A549 (cell line): Measurements from ENCODE around the gene SHISAL1. TPM values are rescaled to one million over a fixed set of nuclear protein-coding genes. Genes with fewer than 3 reads are reported as not detected.

Source experiments
- ATAC-seq, 2 experiments: fragments of 200-7000 bp in 1 of 2; fragments of >200 bp in 1 of 2; cut with Nextera tagmentation in 1 of 2; cut with Tn5 transposase in 1 of 2; 3 replicates each; pipeline versions ENCODE4 v1.8.0 to v1.9.1; 2018 to 2020; ENCODE audit warnings: mild to moderate bottlenecking in 1 of 2, moderate library complexity in 1 of 2
- CTCF ChIA-PET: fragments of 300-600 bp; sonication (Branson Sonifier 250); formaldehyde crosslinking; extraction: SDS; loops from one replicate; lab custom pipeline; 2021; ENCODE audit warnings: antibody characterized with exemption, inconsistent platforms; lab: Yijun Ruan, JAX
- POLR2A ChIA-PET: fragments of 350-600 bp; formaldehyde crosslinking; extraction: SDS; loops from one replicate; lab custom pipeline; 2021; ENCODE audit warnings: antibody characterized with exemption, inconsistent platforms; lab: Yijun Ruan, JAX
- DNase-seq, 2 experiments: peaks; one replicate each; pipeline versions ENCODE4 v3.0.0 to v3.0.0-alpha.2; 2011 to 2016; ENCODE audit warnings: low read depth in 1 of 2, low spot score in 1 of 2
- FAIRE-seq: peaks from 2 replicates; lab custom pipeline; 2011; peaks lifted over from hg19 to GRCh38; lab: Jason Lieb, UNC
- H3K27ac ChIP-seq, 2 experiments: fragments of >200 bp; sonication (Bioruptor Twin); formaldehyde crosslinking; 3 replicates each; pipeline ENCODE4 v1.5.1; 2016 to 2017
- H3K4me1 ChIP-seq: fragments of >200 bp; sonication (Bioruptor Twin); formaldehyde crosslinking; 3 replicates; pipeline ENCODE4 v1.6.1; 2016
- H3K4me2 ChIP-seq: fragments of >200 bp; sonication (Bioruptor Twin); formaldehyde crosslinking; 3 replicates; pipeline ENCODE4 v1.6.1; 2016
- H3K4me3 ChIP-seq: fragments of >200 bp; sonication (Bioruptor Twin); formaldehyde crosslinking; 3 replicates; pipeline ENCODE4 v1.5.1; 2016
- H3K9me3 ChIP-seq: fragments of >200 bp; sonication (Bioruptor Twin); formaldehyde crosslinking; 3 replicates; pipeline ENCODE4 v1.6.1; 2016
- CBX2 ChIP-seq: fragments of 200-600 bp; sonication (generic); IDR thresholded peaks from 2 replicates; pipeline ENCODE4 v1.6.1; 2016; ENCODE audit warnings: low read depth, mild to moderate bottlenecking, borderline replicate concordance
- CBX8 ChIP-seq: fragments of 200-600 bp; sonication (generic); IDR thresholded peaks from 2 replicates; pipeline ENCODE4 v1.6.1; 2016
- CHD2 ChIP-seq: fragments of 150-350 bp; IDR thresholded peaks from 2 replicates; pipeline ENCODE4 v1.6.1; 2014; ENCODE audit warnings: low read length; ENCODE audit not compliant: partially characterized antibody
- EHF ChIP-seq: fragments of 250-450 bp; sonication (Bioruptor Pico); IDR thresholded peaks from 2 replicates; pipeline ENCODE4 v1.5.0; 2020; ENCODE audit warnings: mild to moderate bottlenecking
- EP300 ChIP-seq, 2 experiments: fragments of >200 bp; sonication (Bioruptor Twin); formaldehyde crosslinking; IDR thresholded peaks; 2 replicates in 1 of 2; 3 replicates in 1 of 2; pipeline ENCODE4 v1.6.1; 2016 to 2017
- ESRRA ChIP-seq: fragments of 150-350 bp; IDR thresholded peaks from 2 replicates; pipeline ENCODE4 v1.6.1; 2014; ENCODE audit warnings: mild to moderate bottlenecking, low read length, borderline replicate concordance
- FOXS1 ChIP-seq: fragments of 250-450 bp; sonication (Bioruptor Pico); IDR thresholded peaks from 2 replicates; pipeline ENCODE4 v1.5.0; 2020; ENCODE audit warnings: mild to moderate bottlenecking, moderate library complexity
- HDAC2 ChIP-seq: fragments of 200-600 bp; sonication (generic); IDR thresholded peaks from 2 replicates; pipeline ENCODE4 v1.6.1; 2016
- HOXB5 ChIP-seq: fragments of 250-450 bp; sonication (Bioruptor Pico); IDR thresholded peaks from 2 replicates; pipeline ENCODE4 v1.5.0; 2020; ENCODE audit warnings: mild to moderate bottlenecking, moderate library complexity
- KDM5A ChIP-seq: fragments of 200-600 bp; sonication (generic); IDR thresholded peaks from 2 replicates; pipeline ENCODE4 v1.6.1; 2016; ENCODE audit warnings: antibody characterized with exemption, mild to moderate bottlenecking
- MAFK ChIP-seq: fragments of 450-650 bp; IDR thresholded peaks from 2 replicates; pipeline ENCODE4 v1.6.1; 2014; ENCODE audit not compliant: partially characterized antibody
- MAZ ChIP-seq: fragments of 150-350 bp; IDR thresholded peaks from 2 replicates; pipeline ENCODE4 v1.6.1; 2014; ENCODE audit warnings: antibody characterized with exemption, low read depth, low read length, borderline replicate concordance
- MYC ChIP-seq: IDR thresholded peaks from 2 replicates; pipeline ENCODE4 v1.6.1; 2012; ENCODE audit warnings: mild to moderate bottlenecking, inconsistent platforms, low read length, improper control_type of control experiment, borderline replicate concordance
- NFE2L2 ChIP-seq: fragments of 150-350 bp; conservative IDR thresholded peaks from 2 replicates; pipeline ENCODE4 v1.6.1; 2014; ENCODE audit warnings: low read length
- NR3C1 ChIP-seq: fragments of >200 bp; sonication (Bioruptor Twin); formaldehyde crosslinking; IDR thresholded peaks from 3 replicates; pipeline ENCODE4 v1.6.1; 2017
- PHF8 ChIP-seq: fragments of 200-600 bp; sonication (generic); IDR thresholded peaks from 2 replicates; pipeline ENCODE4 v1.6.1; 2016; ENCODE audit warnings: low read depth, mild to moderate bottlenecking, antibody characterized with exemption, moderate library complexity, borderline replicate concordance
- RAD21 ChIP-seq, 2 experiments: fragments of >200 bp in 1 of 2; sonication (Bioruptor Twin) in 1 of 2; formaldehyde crosslinking in 1 of 2; IDR thresholded peaks in 1 of 2; conservative IDR thresholded peaks in 1 of 2; 2 replicates in 1 of 2; 3 replicates in 1 of 2; pipeline ENCODE4 v1.6.1; 2012 to 2018; ENCODE audit warnings: inconsistent platforms in 1 of 2
- RARB ChIP-seq: fragments of 250-450 bp; sonication (Bioruptor Pico); IDR thresholded peaks from 2 replicates; pipeline ENCODE4 v1.8.0; 2021; ENCODE audit warnings: mild to moderate bottlenecking, moderate library complexity
- RCOR1 ChIP-seq: fragments of 150-350 bp; IDR thresholded peaks from 2 replicates; pipeline ENCODE4 v1.6.1; 2014; ENCODE audit warnings: antibody characterized with exemption, low read length, low read depth
- RNF2 ChIP-seq: fragments of 200-600 bp; sonication (generic); IDR thresholded peaks from 2 replicates; pipeline ENCODE4 v1.6.1; 2016; ENCODE audit warnings: low read depth, mild to moderate bottlenecking, antibody characterized with exemption, moderate library complexity, borderline replicate concordance
- SMC3 ChIP-seq: fragments of >200 bp; sonication (Bioruptor Twin); formaldehyde crosslinking; IDR thresholded peaks from 3 replicates; pipeline ENCODE4 v1.6.1; 2018; ENCODE audit warnings: inconsistent platforms
- TFCP2L1 ChIP-seq: fragments of 250-450 bp; sonication (Bioruptor Pico); IDR thresholded peaks from 2 replicates; pipeline ENCODE4 v1.5.0; 2021; ENCODE audit warnings: mild to moderate bottlenecking
- TP53 ChIP-seq: fragments of 250-450 bp; sonication (Bioruptor Pico); IDR thresholded peaks from 2 replicates; pipeline ENCODE4 v1.5.0; 2021; ENCODE audit warnings: mild to moderate bottlenecking, moderate library complexity
- ZNF302 ChIP-seq: fragments of 250-450 bp; sonication (Bioruptor Pico); IDR thresholded peaks from 2 replicates; pipeline ENCODE4 v1.9.0; 2021; ENCODE audit warnings: inconsistent platforms, mild to moderate bottlenecking, moderate library complexity
- ZSCAN20 ChIP-seq: fragments of 250-450 bp; sonication (Bioruptor Pico); IDR thresholded peaks from 2 replicates; pipeline ENCODE4 v1.8.0; 2022; ENCODE audit warnings: mild to moderate bottlenecking, moderate library complexity
- WGBS: methylation state at CpG from one replicate; pipeline ENCODE4 v1.1.6; 2017; ENCODE audit errors: missing lambda C conversion rate; 5-methylcytosine and 5-hydroxymethylcytosine counted together
- polyA plus RNA-seq, 4 experiments: library from polyadenylated mRNA; depleted of rRNA in 3 of 4; stranded (reverse); fragments of >200 nt; fragmentation: RNase III in 1 of 4; extraction: RNeasy Plus Mini Kit Qiagen cat#74134 plus additional on column Dnase treatment in 1 of 4; gene quantifications; 2 replicates in 3 of 4; 3 replicates in 1 of 4; pipeline ENCODE4 v1.2.3, GENCODE V29; 2011 to 2017
- TF ChIP-seq, protein P1 (sequence below): IDR thresholded peaks from 2 replicates; pipeline ENCODE4 v1.6.1; 2012; ENCODE audit warnings: low read depth, borderline replicate concordance
- TF ChIP-seq, protein P2 (sequence below): fragments of 250-450 bp; sonication (Bioruptor Pico); IDR thresholded peaks from 2 replicates; pipeline ENCODE4 v1.5.0; 2021; ENCODE audit warnings: mild to moderate bottlenecking, moderate library complexity, borderline replicate concordance
- TF ChIP-seq, protein P3 (sequence below): IDR thresholded peaks from 2 replicates; pipeline ENCODE4 v1.6.1; 2012
- TF ChIP-seq, protein P4 (sequence below): IDR thresholded peaks from 2 replicates; pipeline ENCODE4 v1.6.1; 2012

Gene SHISAL1
- polyA plus RNA-seq, 2 of the 4 experiments (the other 2 are of a cell fraction), result 0.61 to 1.9 TPM

DNA sequence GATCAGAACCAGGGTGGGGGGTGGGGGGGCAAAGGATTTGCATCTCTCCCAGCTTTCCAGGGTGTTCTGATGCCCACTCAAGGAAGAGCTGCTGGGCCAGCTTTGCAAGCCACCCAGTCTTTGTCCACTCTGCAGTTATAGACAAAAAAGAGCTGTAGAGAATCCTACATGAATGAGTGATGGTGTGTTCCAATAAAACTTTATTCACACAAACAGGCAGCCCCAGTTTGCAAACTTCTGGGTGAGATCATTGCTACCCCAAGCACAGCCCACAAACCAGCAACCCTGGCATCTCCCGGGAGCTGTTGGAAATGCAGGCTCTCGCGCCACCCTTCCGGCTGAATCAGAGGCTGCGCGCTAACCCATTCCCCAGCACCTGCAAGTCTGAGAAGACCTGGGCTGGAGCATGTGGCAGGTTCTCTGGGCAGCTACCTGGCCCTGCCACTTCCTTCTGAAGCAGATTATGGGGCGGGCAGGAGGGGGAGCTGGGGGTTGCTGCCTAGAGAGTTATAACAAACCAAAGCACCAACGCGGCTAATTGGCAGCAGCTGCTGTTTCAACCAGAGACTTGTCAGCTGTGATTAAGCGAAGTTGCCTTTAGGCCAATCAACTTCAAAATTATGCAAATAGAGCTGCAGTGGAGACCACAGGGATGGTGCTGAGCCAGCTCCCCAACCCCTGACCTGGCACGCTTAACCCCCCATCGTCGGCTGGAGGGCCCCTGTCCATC is 3.8 kb upstream of the SHISAL1 start:
- Histone ChIP-seq H3K4me1 (peaks cover 8% of the 10 kb centered on the region; the same call in 1 of the 3 replicates), H3K27ac (no peak overlapping the region)
- no peak for DNase-seq
- TF ChIP-seq EP300 (IDR thresholded peaks at IDR 0.05) (no peak), TP53 (CRISPR knock-in tag) (no peak), MAZ (no peak), EHF (CRISPR knock-in tag) (no peak), PHF8 (no peak), KDM5A (no peak), ZNF302 (CRISPR knock-in tag) (no peak), HOXB5 (CRISPR knock-in tag) (no peak), ZSCAN20 (CRISPR knock-in tag) (no peak), CBX8 (no peak), ESRRA (no peak), NR3C1 (no peak), MAFK (no peak), RCOR1 (no peak)
- TF ChIP-seq, protein P1, sequence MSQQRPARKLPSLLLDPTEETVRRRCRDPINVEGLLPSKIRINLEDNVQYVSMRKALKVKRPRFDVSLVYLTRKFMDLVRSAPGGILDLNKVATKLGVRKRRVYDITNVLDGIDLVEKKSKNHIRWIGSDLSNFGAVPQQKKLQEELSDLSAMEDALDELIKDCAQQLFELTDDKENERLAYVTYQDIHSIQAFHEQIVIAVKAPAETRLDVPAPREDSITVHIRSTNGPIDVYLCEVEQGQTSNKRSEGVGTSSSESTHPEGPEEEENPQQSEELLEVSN, result no peak
- TF ChIP-seq, protein P2, sequence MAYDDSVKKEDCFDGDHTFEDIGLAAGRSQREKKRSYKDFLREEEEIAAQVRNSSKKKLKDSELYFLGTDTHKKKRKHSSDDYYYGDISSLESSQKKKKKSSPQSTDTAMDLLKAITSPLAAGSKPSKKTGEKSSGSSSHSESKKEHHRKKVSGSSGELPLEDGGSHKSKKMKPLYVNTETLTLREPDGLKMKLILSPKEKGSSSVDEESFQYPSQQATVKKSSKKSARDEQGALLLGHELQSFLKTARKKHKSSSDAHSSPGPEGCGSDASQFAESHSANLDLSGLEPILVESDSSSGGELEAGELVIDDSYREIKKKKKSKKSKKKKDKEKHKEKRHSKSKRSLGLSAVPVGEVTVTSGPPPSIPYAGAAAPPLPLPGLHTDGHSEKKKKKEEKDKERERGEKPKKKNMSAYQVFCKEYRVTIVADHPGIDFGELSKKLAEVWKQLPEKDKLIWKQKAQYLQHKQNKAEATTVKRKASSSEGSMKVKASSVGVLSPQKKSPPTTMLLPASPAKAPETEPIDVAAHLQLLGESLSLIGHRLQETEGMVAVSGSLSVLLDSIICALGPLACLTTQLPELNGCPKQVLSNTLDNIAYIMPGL, result no peak
- TF ChIP-seq, all 56 proteins: peak for 0
- ChIA-PET POLR2A (no interaction called here), CTCF (interaction anchor here (1.0 to 1.7 kb wide), 2 partner anchors 9 to 16 kb away, joined by 3 to 4 read pairs; no protein-coding TSS in a partner anchor)
- no peak overlapping the region for H3K4me3 ChIP-seq
- ATAC-seq (no peak), FAIRE-seq (no peak)
- H3K4me2 ChIP-seq, result no peak overlapping the region
- H3K9me3 ChIP-seq, result no peaks in the 10 kb centered on the region
- 98% methylated on average over 7 of the region's 13 CpGs for WGBS

DNA sequence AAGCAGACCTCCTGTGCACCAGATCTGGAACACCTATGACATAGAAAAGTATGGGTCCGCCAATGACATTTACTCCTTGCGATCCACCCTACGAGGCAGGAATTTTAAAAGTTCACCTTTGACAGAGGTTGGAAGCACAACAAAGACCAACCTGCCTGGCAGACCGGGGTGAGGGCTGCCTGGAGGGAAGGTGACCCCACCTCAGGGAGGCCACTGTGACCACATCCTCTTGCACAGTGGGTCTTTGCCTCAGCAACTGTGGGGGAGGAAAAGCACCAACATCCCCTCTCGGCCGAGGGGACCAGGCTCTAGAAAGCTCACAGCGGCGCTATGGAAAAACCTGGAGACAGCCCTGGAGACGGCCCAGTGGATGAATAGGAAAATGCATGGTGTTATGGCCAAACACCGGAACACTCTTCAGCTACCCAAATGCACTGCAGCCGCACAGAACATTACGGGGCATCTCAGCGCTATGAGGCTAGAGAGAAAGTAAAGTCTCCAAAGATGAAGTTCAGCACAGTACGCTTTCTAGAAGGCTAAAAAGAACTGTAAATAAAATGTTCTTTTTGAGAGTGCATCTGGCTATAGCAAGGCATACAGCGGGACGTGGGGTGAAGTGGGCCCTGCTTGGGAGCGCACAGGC is 1.8 kb upstream of the SHISAL1 start:
- no peak for FAIRE-seq
- CTCF ChIA-PET, result no interaction called here
- Histone ChIP-seq H3K4me2 (no peak overlapping the region), H3K9me3 (no peaks in the 10 kb centered on the region), H3K4me3 (no peak overlapping the region), H3K27ac (no peak overlapping the region), H3K4me1 (peaks cover 14% of the 10 kb centered on the region)
- ATAC-seq, result peak in 1 of 2 experiments; percentile 46; a peak in 2 of 6 replicates
- DNase-seq, result no peak
- POLR2A ChIA-PET, result no interaction called here
- 86% methylated on average over 13 of the region's 17 CpGs for WGBS
- TF ChIP-seq MYC (no peak), FOXS1 (CRISPR knock-in tag) (no peak), TP53 (CRISPR knock-in tag) (no peak), RARB (CRISPR knock-in tag) (no peak), HOXB5 (CRISPR knock-in tag) (no peak)

DNA sequence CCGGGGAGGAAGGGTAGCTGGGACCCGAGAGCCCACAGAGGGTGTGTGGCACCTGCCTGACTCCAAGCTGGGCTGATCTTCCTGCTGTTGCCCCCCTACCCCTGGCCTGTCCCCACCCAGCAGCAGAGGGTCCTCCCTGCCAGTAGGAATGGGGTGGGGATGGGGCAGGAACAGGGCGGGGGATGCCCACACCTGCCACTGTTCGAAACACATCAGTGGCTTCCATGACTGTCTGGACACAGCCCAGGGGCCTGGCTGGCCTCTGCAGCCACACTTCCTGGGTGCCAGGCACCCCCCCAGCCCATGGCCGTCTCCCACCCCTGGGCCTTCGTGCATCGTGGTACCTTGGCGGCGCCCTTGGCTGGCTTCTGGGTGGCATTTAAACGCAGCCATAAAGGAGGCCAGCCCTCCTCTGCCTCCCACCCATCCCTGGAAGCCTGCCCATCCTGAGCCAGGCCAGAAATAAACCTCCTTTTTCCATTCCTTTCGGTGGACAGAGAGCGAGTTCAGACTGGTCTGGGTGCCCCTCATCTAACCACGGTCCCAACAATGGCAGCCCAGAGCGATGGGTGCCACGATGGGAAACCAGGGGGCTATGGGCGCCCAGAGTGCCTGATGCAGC is 745 bp upstream of the SHISAL1 start:
- Histone ChIP-seq H3K4me1 (peaks cover 25% of the 10 kb centered on the region), H3K9me3 (no peaks in the 10 kb centered on the region), H3K27ac (peak overlapping the region in 1 of 2 experiments; percentile 64; a peak in 2 of 6 replicates), H3K4me3 (no peak overlapping the region), H3K4me2 (no peak overlapping the region)
- ATAC-seq (no peak), DNase-seq (no peak), FAIRE-seq (no peak)
- CTCF ChIA-PET, result no interaction called here
- WGBS, result 85% methylated on average over 10 of the region's 16 CpGs
- POLR2A ChIA-PET, result no interaction called here
- TF ChIP-seq EHF (CRISPR knock-in tag), result no peak
- no peak for TF ChIP-seq RNF2
- TF ChIP-seq MAFK, result no peak
- no peak for TF ChIP-seq RCOR1
- TF ChIP-seq MAZ, result no peak
- no peak for TF ChIP-seq TP53 (CRISPR knock-in tag)
- no peak for TF ChIP-seq HDAC2
- TF ChIP-seq NFE2L2, result no peak
- no peak for TF ChIP-seq RAD21 (conservative IDR thresholded peaks at IDR 0.05 in 1 of 2, IDR thresholded peaks at IDR 0.05 in 1 of 2)
- no peak for TF ChIP-seq CBX2
- TF ChIP-seq MYC, result no peak
- TF ChIP-seq SMC3, result no peak
- TF ChIP-seq, protein P3, sequence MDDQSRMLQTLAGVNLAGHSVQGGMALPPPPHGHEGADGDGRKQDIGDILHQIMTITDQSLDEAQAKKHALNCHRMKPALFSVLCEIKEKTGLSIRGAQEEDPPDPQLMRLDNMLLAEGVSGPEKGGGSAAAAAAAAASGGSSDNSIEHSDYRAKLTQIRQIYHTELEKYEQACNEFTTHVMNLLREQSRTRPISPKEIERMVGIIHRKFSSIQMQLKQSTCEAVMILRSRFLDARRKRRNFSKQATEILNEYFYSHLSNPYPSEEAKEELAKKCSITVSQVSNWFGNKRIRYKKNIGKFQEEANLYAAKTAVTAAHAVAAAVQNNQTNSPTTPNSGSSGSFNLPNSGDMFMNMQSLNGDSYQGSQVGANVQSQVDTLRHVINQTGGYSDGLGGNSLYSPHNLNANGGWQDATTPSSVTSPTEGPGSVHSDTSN, result no peak
- no peak for TF ChIP-seq CHD2
- TF ChIP-seq TFCP2L1, result no peak
- TF ChIP-seq, protein P4, sequence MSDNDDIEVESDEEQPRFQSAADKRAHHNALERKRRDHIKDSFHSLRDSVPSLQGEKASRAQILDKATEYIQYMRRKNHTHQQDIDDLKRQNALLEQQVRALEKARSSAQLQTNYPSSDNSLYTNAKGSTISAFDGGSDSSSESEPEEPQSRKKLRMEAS, result no peak
